Measurements from ENCODE around the gene LARP4B. TPM values are rescaled to one million over a fixed set of nuclear protein-coding genes. Genes with fewer than 3 reads are reported as not detected.

Gene LARP4B
- total and polyA plus RNA-seq, 2 of the 13 experiments (the other 11 are each of a cell fraction or from before 2014, with no cell fraction given) = 19.5 to 30.2 TPM

DNA sequence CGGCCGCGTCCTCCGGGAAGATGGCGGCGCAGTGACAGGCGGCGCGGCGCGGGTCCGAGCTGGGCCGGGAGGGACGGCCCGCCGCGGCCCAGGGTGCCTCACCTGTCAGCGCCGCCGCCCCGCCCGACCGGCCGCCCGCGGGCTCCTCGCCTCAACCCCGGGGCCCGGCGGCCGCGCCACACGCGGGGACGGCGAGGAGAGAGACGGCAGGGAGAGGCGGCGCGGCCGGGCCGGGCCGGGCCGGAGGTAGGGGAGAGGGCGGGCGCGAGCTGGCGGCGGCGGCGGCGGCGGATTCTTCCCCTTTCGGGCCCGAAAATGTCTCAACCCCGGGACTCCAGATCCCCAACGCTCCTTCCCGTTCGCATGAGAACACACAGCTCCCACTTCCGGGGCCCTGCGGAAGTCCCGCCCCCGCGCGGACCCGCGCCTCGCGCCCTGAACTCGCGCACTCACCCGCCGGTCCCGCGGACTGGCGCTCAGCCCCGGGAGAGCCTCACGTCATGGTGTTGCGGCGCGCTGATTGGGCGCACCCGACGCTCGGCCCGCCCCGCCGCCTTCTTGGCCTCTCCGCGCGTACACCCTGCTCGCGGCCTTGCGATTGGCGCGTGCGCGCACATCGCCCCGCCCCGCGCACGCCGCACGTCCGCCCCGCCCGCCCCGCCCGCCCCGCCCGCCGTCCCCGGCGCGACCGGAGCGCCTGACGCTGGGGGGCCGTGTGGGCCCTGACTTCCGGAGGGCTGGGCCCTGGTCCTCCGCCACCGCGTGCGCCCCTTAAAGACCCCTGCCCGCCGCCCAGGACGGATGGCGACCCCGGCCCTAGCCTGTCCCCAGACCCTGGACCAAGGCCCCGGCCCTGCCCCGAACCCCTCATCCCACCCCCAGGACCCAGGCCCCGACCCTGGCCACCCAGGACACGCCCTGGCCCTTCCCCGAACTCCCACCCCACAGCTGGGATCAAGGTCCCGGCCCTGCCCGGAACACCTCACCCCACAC is at the start of gene LARP4B (continued):
- TF ChIP-seq ZNF280B (CRISPR knock-in tag; IDR thresholded peaks at IDR 0.05; ENCODE audit: borderline replicate concordance) (no peak), NFKBIZ (CRISPR knock-in tag; IDR thresholded peaks at IDR 0.05) (no peak), NR2C2 (CRISPR knock-in tag; IDR thresholded peaks at IDR 0.05; ENCODE audit: borderline replicate concordance) (peak; percentile 81), POLR2A (IDR thresholded peaks at IDR 0.05; ENCODE audit: insufficient read depth in 1 of 2, low read depth in 2 of 2, low read length in 2 of 2) (peak; percentile 58 to 61), ZFAT (CRISPR knock-in tag; conservative IDR thresholded peaks at IDR 0.05) (no peak), ZNF768 (CRISPR knock-in tag; IDR thresholded peaks at IDR 0.05) (0 out of 2 replicates have a peak, but pooled peaks have one; percentile 16), RORA (CRISPR knock-in tag; IDR thresholded peaks at IDR 0.05) (no peak), ZNF383 (CRISPR knock-in tag; IDR thresholded peaks at IDR 0.05; ENCODE audit: borderline replicate concordance) (no peak), RBFOX2 (IDR thresholded peaks at IDR 0.05; ENCODE audit: low read depth, low read length) (peak; percentile 82), TSC22D2 (CRISPR knock-in tag; IDR thresholded peaks at IDR 0.05; ENCODE audit: borderline replicate concordance) (peak; percentile 48; the same call in 1 of the 2 replicates)
- TF ChIP-seq, protein P1, sequence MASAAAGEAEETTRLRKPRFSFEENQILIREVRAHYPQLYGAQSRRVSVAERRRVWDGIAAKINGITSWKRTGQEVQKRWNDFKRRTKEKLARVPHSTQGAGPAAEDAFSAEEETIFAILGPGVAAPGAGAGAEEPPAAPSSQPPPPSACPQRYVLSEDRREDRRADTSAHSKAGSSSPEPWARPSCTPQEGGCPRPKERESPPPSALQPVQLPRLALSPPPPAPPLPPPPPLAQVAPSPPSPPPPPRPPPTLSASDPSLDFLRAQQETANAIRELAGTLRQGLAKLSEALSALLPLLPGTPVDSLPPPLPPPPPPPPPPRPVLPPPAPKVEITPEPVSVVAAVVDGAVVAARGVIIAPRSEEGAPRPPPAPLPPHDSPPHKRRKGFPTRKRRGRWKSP (CRISPR knock-in tag; IDR thresholded peaks at IDR 0.05) = no peak; the same call in 1 of the 2 replicates
- TF ChIP-seq, protein P2, sequence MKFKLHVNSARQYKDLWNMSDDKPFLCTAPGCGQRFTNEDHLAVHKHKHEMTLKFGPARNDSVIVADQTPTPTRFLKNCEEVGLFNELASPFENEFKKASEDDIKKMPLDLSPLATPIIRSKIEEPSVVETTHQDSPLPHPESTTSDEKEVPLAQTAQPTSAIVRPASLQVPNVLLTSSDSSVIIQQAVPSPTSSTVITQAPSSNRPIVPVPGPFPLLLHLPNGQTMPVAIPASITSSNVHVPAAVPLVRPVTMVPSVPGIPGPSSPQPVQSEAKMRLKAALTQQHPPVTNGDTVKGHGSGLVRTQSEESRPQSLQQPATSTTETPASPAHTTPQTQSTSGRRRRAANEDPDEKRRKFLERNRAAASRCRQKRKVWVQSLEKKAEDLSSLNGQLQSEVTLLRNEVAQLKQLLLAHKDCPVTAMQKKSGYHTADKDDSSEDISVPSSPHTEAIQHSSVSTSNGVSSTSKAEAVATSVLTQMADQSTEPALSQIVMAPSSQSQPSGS (CRISPR knock-in tag; IDR thresholded peaks at IDR 0.05) = peak; percentile 29; the same call in 1 of the 2 replicates
- TF ChIP-seq, protein P3, sequence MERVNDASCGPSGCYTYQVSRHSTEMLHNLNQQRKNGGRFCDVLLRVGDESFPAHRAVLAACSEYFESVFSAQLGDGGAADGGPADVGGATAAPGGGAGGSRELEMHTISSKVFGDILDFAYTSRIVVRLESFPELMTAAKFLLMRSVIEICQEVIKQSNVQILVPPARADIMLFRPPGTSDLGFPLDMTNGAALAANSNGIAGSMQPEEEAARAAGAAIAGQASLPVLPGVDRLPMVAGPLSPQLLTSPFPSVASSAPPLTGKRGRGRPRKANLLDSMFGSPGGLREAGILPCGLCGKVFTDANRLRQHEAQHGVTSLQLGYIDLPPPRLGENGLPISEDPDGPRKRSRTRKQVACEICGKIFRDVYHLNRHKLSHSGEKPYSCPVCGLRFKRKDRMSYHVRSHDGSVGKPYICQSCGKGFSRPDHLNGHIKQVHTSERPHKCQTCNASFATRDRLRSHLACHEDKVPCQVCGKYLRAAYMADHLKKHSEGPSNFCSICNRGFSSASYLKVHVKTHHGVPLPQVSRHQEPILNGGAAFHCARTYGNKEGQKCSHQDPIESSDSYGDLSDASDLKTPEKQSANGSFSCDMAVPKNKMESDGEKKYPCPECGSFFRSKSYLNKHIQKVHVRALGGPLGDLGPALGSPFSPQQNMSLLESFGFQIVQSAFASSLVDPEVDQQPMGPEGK (CRISPR knock-in tag; IDR thresholded peaks at IDR 0.05) = peak; percentile 85
- TF ChIP-seq, protein P4, sequence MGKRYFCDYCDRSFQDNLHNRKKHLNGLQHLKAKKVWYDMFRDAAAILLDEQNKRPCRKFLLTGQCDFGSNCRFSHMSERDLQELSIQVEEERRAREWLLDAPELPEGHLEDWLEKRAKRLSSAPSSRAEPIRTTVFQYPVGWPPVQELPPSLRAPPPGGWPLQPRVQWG (CRISPR knock-in tag; IDR thresholded peaks at IDR 0.05; ENCODE audit: borderline replicate concordance, low read depth) = no peak
